HL-60/S4 (cell line): ENCODE data around the gene FMNL1.

ENCODE experiments used
- in situ Hi-C: fragments of 300-500 bp; cut with MboI; formaldehyde crosslinking; loops from 2 replicates; pipeline ENCODE4 v1.14.3; 2022; ENCODE audit warnings: low sequenced_read_pairs

FMNL1 gene

DNA sequence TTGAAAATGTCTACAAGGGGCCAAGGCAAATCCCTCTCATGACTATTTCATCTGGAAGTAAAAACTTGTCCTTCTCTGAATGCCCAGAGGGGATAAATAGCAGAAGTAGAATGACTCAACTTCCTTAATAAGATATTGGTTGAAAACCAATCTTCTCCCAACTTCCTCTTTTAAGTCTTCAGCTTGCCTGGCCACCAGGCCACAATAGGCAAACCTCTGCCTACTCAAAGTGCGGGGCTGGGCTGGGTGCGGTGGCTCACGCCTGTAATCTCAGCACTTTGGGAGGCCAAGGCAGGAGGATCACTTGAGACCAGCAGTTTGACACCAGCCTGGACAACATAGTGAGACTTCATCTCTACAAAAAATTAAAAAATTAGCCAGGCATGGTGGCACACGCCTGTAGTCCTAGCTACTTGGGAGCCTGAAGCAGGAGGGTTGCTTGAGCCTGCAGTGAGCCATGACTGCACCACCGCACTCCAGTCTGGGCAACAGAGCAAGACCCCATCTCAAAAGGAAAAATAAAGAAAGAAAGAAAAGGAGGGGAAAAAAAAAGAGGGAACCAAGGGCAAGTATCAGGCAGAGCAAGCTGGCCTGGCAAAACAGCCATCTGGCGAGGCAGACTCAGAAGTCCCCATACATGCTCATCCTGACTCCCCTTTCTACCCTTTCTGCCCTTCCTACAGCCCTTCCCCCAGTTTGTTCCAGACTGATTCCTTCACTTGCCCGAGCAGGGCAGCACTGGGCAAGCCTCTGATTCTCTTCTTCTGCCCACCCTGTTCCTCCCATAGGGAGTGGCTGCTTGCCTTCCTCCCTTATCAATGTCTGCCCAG lies 74.5 kb downstream of the FMNL1 start:
- in situ Hi-C loops: no loop called here

DNA sequence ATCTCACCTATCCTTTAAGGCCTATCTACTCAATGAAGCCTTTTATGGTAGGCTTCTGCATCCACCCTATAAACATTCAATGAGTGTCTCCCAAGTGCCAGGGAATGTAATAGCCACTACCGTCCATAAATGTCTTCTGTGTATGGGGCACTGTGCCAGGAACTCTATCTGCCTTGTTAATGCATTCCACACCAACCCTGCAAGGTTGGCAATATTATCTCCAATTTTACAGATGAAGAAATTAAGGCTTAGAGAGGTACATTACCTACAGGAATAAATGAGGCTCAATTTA lies 75.1 kb downstream of the FMNL1 start:
- in situ Hi-C loops: no loop called here
